CD4-positive, alpha-beta T cell treated with Interleukin-10 for 1 hour (primary cell): ENCODE measurements around the gene CAPN9.

Experiments used
- DNase-seq: peaks from one replicate; pipeline ENCODE4 v3.0.0-alpha.2; 2020

Gene CAPN9

GRCh38 chr1:230800891-230801840, 54.0 kb downstream of the CAPN9 start:
- DNase-seq: no peak

- DNase-seq: no peak
Measured at GRCh38 chr1:230804396-230804795, 57.2 kb downstream of the CAPN9 start.

- DNase-seq: no peak
Measured at GRCh38 chr1:230806552-230806951, 59.4 kb downstream of the CAPN9 start.

GRCh38 chr1:230807029-230807428, 59.8 kb downstream of the CAPN9 start:
- no peak for DNase-seq

GRCh38 chr1:230807561-230808280, 60.5 kb downstream of the CAPN9 start:
- no peak for DNase-seq

DNA sequence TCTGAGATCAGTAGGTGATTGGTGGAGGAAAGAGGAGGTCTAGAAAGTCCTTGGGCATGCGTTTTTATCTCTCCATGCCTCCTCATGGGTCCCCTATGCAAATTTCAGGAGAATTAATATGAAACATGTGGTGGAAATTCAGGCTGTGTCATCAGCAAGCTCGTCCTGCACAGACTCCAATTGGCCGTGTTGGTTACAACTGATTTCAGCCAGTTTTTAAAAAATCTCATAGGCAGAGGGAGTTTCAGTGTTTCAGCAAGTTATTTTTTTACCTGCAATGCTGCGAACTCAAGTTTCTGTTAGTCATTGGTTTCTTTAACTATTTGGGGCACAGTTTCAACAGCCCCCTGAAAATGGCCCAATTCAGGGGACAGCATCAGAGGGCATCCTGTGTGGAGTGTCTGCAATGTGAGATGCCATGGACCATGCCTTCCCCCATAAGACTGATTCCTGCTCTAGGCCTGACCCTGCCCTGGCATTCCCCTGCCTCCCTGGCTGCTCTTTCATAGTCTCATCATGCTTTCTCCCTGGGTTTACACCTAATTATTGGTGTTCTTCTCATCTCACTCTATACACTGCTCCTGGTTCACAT, 61.2 kb downstream of the CAPN9 start:
- DNase-seq: no peak

GRCh38 chr1:230809256-230809990, 62.2 kb downstream of the CAPN9 start:
- DNase-seq: no peak

- DNase-seq: no peak
Measured at GRCh38 chr1:230812568-230812967, 65.4 kb downstream of the CAPN9 start.

DNA sequence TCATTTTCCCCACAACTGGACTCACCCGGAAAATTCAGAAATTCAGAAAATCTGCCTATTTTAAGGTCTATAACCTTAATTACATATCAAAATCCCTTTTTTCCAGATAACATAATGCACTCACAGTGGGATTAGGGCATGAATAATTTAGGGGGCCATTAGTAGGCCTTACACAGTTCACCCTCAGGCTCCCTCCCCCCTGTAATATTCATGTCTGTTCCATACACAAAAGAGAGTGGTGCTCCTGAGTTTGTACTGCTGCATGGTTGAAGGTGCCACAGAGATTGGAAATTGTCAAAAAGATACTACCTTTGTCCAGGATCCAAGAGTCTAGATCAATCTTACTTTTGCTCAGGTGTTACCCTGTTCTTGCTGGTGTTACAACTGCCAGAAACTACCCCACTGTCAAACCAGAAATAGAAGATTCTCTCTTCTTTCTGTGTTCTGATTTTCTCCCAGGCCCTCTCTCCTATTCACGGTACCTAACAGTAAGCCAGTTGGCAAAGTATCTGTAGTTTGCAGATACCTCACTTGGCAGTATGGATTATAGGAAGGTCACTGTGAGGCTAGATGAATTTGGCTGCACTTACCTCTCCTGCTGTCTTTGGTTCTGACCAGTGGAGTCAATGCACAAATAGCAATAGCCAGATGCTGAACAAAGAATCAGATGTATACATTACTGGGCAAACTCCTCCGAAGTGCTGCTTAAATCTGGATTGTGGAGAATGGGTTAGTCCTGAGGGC, 67.9 kb downstream of the CAPN9 start:
- no peak for DNase-seq

DNA sequence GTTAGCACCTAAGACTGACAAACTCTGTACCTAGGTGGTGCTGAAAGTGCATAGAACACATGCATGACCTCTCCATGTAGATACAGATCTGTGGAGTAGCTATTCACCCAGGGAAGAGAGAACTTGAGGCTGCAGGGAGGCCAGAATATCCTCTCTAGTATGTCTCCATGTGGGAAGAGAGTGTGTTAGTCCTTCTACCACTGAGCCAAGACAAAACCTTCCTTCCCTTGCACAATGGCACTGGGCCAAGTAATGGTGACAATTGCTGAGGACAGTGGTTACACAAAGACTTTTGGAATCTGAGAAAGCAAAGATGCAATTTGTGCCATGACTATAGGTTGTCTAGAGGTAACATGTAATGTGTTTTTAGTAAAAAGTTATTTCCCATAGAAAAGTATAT, 68.8 kb downstream of the CAPN9 start:
- DNase-seq: no peak

DNA sequence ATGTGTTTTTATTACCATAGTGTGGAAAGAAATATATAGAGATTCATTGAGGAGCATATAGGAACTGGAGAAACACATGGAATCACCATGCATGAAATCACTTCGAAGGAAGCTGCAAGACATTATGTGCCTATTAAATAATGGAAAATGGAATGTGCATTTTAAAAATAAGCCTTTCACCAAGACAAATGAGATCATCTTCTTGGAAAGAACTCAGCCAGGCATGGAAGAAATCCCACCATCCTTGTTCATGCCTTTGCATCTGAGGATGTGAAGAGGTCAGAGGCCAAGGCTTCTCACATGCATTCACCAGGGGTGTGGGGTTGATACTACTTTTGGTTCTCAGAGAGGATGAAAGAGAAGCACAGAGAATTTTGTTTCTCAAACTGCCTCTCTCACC, 71.2 kb downstream of the CAPN9 start:
- DNase-seq: no peak

GRCh38 chr1:230818901-230819300, 71.7 kb downstream of the CAPN9 start:
- DNase-seq: no peak

GRCh38 chr1:230819976-230820375, 72.8 kb downstream of the CAPN9 start:
- no peak for DNase-seq

- DNase-seq: no peak
Measured at GRCh38 chr1:230820568-230820967, 73.4 kb downstream of the CAPN9 start.

GRCh38 chr1:230821346-230821745, 74.2 kb downstream of the CAPN9 start:
- DNase-seq: no peak

- no peak for DNase-seq
Measured at GRCh38 chr1:230822092-230822581, 74.9 kb downstream of the CAPN9 start.

DNA sequence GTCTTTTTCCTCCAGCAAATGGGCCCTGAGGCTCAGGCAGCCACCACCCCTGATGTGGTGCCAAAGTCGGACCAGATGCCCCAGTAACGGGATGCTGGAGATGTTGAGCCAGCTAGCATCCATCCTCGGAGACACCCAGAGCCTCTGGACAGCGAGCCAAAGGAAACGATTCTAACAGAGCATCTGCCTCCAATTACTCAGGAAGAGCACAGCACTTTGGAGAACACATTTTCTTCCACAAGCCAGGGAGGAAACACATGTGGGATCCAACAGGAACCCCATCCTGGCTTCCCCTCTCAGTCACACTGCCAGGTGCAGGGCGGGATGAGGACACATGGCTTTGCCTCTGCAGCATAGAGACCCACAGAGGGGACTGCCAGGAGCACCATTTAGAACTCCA, 76.2 kb downstream of the CAPN9 start:
- no peak for DNase-seq

DNA sequence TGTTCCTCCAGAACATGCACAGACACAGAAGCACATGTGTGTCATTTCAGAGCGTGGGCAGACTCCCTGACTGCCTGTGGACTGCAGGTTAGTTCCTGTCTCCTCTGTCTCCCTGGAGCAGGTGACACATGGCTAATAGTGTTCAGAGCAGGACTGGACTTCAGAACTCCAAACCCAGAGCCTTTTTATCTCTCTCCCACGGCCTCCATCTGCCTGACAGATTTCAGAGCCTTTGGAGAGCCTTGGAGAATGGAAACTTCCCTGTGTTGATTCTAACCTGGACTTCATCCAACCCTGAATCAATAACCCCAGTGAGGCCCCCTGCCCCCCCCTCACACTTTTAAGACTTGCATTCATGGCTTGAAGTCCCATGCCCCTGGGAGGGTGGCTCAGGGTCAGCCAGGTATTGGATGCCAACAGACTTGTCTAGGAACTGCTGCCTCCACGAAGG, 76.8 kb downstream of the CAPN9 start:
- DNase-seq: no peak

DNA sequence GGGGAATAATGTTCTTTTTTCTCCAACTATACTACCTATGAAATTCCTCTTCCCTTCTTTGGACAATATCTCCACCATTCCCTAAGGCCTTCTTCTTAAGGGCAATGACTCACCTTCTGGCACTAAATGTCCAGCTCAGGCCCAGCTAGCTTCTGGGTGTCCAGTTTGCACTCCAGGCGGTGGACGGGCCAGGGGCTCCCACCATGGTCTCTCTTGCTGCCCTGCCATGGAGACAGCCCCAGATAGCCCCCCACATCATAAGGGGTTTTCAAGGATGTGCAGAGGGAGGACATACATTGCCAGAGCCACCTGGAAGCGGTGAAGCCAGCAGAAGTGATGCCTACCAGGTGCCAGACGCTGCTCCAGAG, 77.3 kb downstream of the CAPN9 start:
- no peak for DNase-seq

DNA sequence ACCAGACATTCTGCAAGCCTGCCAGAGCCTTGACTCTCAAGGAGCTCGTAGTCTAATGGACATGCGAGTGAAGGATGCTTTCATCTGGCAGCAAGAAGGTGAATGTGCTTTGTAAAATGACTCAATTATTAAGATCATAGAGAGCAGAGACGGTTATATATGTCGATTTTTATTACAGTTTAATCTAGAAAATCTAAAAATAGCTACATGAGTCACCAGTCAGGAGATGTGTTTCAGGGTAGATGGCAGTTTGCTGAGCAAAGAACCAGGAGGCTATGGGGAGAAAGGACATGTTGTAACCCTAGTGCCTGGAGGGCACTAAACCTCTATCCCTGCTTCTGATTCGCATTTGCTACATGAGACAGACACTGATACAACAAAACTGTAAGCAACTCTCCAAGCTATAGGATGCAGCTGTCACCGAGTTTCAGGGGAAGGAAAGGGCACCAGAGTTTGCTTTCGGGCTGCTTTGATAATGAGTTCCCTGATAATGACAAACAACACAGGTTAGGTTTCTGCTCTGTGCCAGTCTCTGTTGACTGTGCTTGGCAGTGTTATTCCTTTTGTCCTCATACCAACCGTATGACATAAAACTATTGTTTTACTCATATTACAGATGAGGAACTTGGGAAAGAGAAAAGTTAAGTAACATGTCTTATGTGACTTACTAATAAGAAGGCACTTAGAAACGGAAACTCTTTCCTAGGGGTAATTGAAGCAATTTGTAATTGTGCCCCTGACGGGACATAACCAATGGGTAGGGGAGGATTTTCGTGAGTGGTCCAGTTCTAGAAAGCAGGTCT, 77.9 kb downstream of the CAPN9 start:
- DNase-seq: no peak

DNA sequence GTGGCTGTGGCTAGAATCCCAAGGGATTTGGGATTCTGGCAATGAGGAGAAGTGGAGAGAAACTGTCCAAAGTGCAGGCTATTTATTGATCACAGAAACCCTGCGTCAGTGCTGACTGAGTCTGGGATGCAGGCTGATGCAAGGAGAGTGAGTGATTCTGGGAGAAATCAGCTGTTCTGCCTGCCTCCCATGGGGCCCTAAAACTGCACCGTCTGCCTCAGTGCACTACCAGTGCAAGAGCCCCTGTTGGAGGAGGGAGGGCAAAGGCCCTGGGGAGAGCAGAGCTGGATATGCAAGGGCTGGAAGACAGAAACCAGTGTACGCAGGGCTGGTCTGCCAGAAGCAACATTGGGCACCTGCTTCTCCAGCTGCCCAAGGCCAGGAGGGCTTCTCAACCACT, 78.6 kb downstream of the CAPN9 start:
- no peak for DNase-seq
